ENCODE data around the gene BMAL1.

Gene BMAL1

GRCh38 chr11:13355191-13355590 lies 77.6 kb downstream of the BMAL1 start:
- Histone ChIP-seq H3K36me3 (ENCODE audit: insufficient read depth, low read length) (peaks cover 53% of the 10 kb centered on the region), H3K9me3 (ENCODE audit: insufficient read depth, low read length, severe bottlenecking) (no peaks in the 10 kb centered on the region), H3K9ac (ENCODE audit: low read depth, low read length) (no peak overlapping the region), H3K4me1 (ENCODE audit: insufficient read depth, low read length) (no peaks in the 10 kb centered on the region), H4K20me1 (ENCODE audit: insufficient read depth, low read length) (no peaks in the 10 kb centered on the region), H3K79me2 (ENCODE audit: insufficient read depth, low read length) (no peaks in the 10 kb centered on the region), H3K27me3 (ENCODE audit: insufficient read depth, low read length, poor library complexity) (no peaks in the 10 kb centered on the region), H3K27ac (ENCODE audit: low read length) (no peak overlapping the region), H2AFZ (ENCODE audit: low read depth, low read length) (no peak overlapping the region), H3K4me3 (ENCODE audit: low read depth in 1 of 2, low read length in 2 of 2) (no peak overlapping the region), H3K4me2 (ENCODE audit: insufficient read depth, low read length) (no peak overlapping the region)
- DNase-seq (no peak), ATAC-seq (ENCODE audit: insufficient read depth, low read depth) (no peak)
- TF ChIP-seq, protein P1, sequence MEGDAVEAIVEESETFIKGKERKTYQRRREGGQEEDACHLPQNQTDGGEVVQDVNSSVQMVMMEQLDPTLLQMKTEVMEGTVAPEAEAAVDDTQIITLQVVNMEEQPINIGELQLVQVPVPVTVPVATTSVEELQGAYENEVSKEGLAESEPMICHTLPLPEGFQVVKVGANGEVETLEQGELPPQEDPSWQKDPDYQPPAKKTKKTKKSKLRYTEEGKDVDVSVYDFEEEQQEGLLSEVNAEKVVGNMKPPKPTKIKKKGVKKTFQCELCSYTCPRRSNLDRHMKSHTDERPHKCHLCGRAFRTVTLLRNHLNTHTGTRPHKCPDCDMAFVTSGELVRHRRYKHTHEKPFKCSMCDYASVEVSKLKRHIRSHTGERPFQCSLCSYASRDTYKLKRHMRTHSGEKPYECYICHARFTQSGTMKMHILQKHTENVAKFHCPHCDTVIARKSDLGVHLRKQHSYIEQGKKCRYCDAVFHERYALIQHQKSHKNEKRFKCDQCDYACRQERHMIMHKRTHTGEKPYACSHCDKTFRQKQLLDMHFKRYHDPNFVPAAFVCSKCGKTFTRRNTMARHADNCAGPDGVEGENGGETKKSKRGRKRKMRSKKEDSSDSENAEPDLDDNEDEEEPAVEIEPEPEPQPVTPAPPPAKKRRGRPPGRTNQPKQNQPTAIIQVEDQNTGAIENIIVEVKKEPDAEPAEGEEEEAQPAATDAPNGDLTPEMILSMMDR (IDR thresholded peaks at IDR 0.05; ENCODE audit: borderline replicate concordance, extremely low read depth, low read length, poor library complexity, severe bottlenecking), result no peak
- TF ChIP-seq EZH2 (IDR thresholded peaks at IDR 0.05; ENCODE audit: borderline replicate concordance, low read depth, low read length, severe bottlenecking), result no peak

DNA sequence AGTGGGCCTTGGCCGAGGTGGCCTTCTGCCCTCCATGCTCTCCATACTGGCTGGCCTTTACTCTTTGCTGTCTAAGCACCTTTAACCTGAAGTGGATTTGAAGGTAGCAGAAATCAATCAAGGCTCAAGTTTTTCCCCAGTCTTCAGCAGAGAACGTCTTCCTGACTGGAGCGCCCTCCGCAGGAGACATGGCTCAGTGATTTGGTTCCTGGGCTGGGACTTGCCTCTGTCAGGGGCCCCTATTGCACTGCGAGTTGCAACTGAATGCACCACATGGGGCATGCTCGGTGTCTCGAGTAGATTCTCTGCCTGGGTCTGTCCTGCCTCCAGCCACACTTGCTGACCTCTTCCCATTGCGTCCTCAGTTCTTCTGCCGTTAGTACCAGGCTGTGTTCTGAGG lies 79.6 kb downstream of the BMAL1 start:
- Histone ChIP-seq H3K36me3 (ENCODE audit: insufficient read depth, low read length) (peaks cover 63% of the 10 kb centered on the region), H2AFZ (ENCODE audit: low read depth, low read length) (no peak overlapping the region), H3K9ac (ENCODE audit: low read depth, low read length) (no peak overlapping the region), H3K4me1 (ENCODE audit: insufficient read depth, low read length) (no peaks in the 10 kb centered on the region), H3K4me3 (ENCODE audit: low read depth in 1 of 2, low read length in 2 of 2) (no peak overlapping the region), H3K9me3 (ENCODE audit: insufficient read depth, low read length, severe bottlenecking) (no peaks in the 10 kb centered on the region), H4K20me1 (ENCODE audit: insufficient read depth, low read length) (no peaks in the 10 kb centered on the region), H3K27ac (ENCODE audit: low read length) (no peak overlapping the region), H3K4me2 (ENCODE audit: insufficient read depth, low read length) (no peak overlapping the region), H3K27me3 (ENCODE audit: insufficient read depth, low read length, poor library complexity) (no peaks in the 10 kb centered on the region), H3K79me2 (ENCODE audit: insufficient read depth, low read length) (no peaks in the 10 kb centered on the region)
- ATAC-seq (ENCODE audit: insufficient read depth, low read depth) (no peak), DNase-seq (no peak)
- TF ChIP-seq, protein P1 (IDR thresholded peaks at IDR 0.05; ENCODE audit: borderline replicate concordance, extremely low read depth, low read length, poor library complexity, severe bottlenecking), result no peak
- no peak for TF ChIP-seq EZH2 (IDR thresholded peaks at IDR 0.05; ENCODE audit: borderline replicate concordance, low read depth, low read length, severe bottlenecking)

DNA sequence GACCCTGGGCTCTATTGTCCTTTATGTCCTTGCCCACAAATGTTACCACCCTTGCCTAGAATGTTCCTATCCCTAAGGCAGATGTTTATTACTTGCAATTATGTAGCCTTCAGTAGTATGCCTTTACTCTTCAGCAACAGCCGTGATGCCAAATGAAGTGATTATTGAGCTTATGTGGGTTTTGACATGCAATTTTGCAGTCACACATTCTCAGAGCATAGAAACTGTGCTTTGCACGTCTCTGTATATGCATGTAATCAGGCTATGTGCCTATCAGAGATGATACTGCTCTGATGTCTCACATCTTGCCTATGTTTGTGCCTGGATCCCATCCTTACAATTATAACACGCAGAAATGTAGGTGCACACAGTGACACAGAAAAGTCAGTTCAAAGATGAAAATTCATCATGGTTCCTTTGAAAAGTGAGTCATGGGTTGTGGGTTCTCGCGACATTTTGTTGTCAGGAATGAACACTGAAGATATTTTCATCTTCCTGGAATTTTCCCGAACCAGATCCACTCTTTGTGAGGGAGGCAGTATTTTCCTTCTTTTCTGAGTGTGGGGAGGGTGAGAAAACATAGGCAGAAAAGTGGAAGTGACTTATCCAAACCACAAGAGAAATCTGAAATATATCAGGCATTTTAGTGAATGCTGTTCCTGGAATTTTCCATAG lies 81.1 kb downstream of the BMAL1 start:
- Histone ChIP-seq H3K4me2 (ENCODE audit: insufficient read depth, low read length) (no peak overlapping the region), H3K9ac (ENCODE audit: low read depth, low read length) (no peak overlapping the region), H4K20me1 (ENCODE audit: insufficient read depth, low read length) (no peaks in the 10 kb centered on the region), H2AFZ (ENCODE audit: low read depth, low read length) (no peak overlapping the region), H3K9me3 (ENCODE audit: insufficient read depth, low read length, severe bottlenecking) (no peaks in the 10 kb centered on the region), H3K4me3 (ENCODE audit: low read depth in 1 of 2, low read length in 2 of 2) (no peak overlapping the region), H3K4me1 (ENCODE audit: insufficient read depth, low read length) (no peaks in the 10 kb centered on the region), H3K27ac (ENCODE audit: low read length) (no peak overlapping the region), H3K27me3 (ENCODE audit: insufficient read depth, low read length, poor library complexity) (no peaks in the 10 kb centered on the region), H3K36me3 (ENCODE audit: insufficient read depth, low read length) (peaks cover 74% of the 10 kb centered on the region), H3K79me2 (ENCODE audit: insufficient read depth, low read length) (no peaks in the 10 kb centered on the region)
- no peak for ATAC-seq (ENCODE audit: insufficient read depth, low read depth)
- TF ChIP-seq, protein P1 (IDR thresholded peaks at IDR 0.05; ENCODE audit: borderline replicate concordance, extremely low read depth, low read length, poor library complexity, severe bottlenecking), result no peak
- TF ChIP-seq EZH2 (IDR thresholded peaks at IDR 0.05; ENCODE audit: borderline replicate concordance, low read depth, low read length, severe bottlenecking), result no peak
- no peak for DNase-seq

Data from DND-41 (cell line).